Parathyroid adenoma (tissue), 2 donors: ENCODE data around the gene SEMA3A.

ENCODE experiments used
- H2AFZ ChIP-seq: fragments of 300-600 bp; sonication (generic); one replicate; pipeline ENCODE4 v1.7.0; 2017; ENCODE audit warnings: antibody characterized with exemption, mild to moderate bottlenecking
- H3K27ac ChIP-seq: fragments of 300-600 bp; sonication (generic); one replicate; pipeline ENCODE4 v1.7.0; 2017
- H3K27me3 ChIP-seq: fragments of 300-600 bp; sonication (generic); one replicate; pipeline ENCODE4 v1.7.0; 2017; ENCODE audit warnings: low read length; ENCODE audit not compliant: control insufficient read depth, insufficient read depth
- H3K36me3 ChIP-seq: fragments of 300-600 bp; sonication (generic); one replicate; pipeline ENCODE4 v1.7.0; 2017; ENCODE audit warnings: low read length; ENCODE audit not compliant: control insufficient read depth, insufficient read depth
- H3K4me1 ChIP-seq: fragments of 300-600 bp; sonication (generic); one replicate; pipeline ENCODE4 v1.7.0; 2017; ENCODE audit warnings: control low read depth
- H3K4me2 ChIP-seq: fragments of 300-600 bp; sonication (generic); one replicate; pipeline ENCODE4 v1.7.0; 2017; ENCODE audit warnings: low read length
- H3K4me3 ChIP-seq: fragments of 300-600 bp; sonication (generic); one replicate; pipeline ENCODE4 v1.7.0; 2017; ENCODE audit warnings: low read depth, low read length
- H3K79me2 ChIP-seq: fragments of 300-600 bp; sonication (generic); one replicate; pipeline ENCODE4 v1.7.0; 2017; ENCODE audit warnings: control low read depth
- H3K9ac ChIP-seq: fragments of 300-600 bp; sonication (generic); one replicate; pipeline ENCODE4 v1.7.0; 2017; ENCODE audit warnings: mild to moderate bottlenecking
- H3K9me3 ChIP-seq: fragments of 300-600 bp; sonication (generic); one replicate; pipeline ENCODE4 v1.7.0; 2017; ENCODE audit warnings: low read length; ENCODE audit not compliant: control insufficient read depth
- TF ChIP-seq, protein P1 (sequence below): fragments of 300-600 bp; sonication (generic); IDR thresholded peaks from one replicate; pipeline ENCODE4 v1.7.0; 2017; ENCODE audit warnings: antibody characterized with exemption, mild to moderate bottlenecking
- donor health status: primary hyperparathyroidism.

The SEMA3A gene

DNA sequence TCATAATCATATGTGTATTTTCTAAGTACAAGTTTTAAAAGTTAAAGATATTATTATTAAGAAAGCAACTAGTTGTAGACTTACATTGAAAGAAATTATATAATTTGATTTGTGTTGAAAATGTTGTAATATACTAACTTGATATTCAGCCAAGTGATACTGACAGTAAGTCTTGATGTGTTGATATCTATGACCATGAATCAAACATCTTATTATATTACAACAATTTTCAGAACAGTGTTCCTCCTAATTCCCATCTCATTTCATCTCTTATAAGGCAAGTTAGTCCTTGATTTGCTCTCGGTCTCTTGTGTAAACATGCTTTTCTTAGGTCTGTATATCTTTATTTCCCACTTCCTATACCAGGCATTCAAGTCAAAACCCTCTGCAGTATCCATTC lies 276.4 kb downstream of the SEMA3A start:
- TF ChIP-seq, protein P1, sequence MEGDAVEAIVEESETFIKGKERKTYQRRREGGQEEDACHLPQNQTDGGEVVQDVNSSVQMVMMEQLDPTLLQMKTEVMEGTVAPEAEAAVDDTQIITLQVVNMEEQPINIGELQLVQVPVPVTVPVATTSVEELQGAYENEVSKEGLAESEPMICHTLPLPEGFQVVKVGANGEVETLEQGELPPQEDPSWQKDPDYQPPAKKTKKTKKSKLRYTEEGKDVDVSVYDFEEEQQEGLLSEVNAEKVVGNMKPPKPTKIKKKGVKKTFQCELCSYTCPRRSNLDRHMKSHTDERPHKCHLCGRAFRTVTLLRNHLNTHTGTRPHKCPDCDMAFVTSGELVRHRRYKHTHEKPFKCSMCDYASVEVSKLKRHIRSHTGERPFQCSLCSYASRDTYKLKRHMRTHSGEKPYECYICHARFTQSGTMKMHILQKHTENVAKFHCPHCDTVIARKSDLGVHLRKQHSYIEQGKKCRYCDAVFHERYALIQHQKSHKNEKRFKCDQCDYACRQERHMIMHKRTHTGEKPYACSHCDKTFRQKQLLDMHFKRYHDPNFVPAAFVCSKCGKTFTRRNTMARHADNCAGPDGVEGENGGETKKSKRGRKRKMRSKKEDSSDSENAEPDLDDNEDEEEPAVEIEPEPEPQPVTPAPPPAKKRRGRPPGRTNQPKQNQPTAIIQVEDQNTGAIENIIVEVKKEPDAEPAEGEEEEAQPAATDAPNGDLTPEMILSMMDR = no peak

DNA sequence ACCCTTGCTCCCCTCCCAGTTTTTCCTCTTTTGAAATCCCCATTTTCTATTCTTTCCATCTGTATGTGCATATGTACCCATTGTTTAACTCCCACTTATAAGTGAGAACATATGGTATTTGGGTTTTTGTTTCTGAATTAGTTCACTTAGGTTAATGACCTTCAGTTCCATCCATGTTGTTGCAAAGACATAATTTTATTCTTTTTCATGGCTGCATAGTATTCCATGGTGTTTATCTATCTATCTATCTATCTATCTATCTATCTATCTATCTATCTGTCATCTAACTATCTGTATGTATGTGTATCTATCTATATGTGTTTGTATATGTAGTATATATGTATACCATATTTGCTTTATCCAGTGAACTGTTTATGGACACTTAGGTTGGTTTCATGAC lies 281.4 kb downstream of the SEMA3A start:
- no peak overlapping the region for H3K27ac ChIP-seq
- no peaks in the 10 kb centered on the region for H3K9me3 ChIP-seq
- H3K9ac ChIP-seq = no peak overlapping the region
- H3K79me2 ChIP-seq = no peaks in the 10 kb centered on the region
- TF ChIP-seq, protein P1 = no peak
- H3K36me3 ChIP-seq = no peaks in the 10 kb centered on the region
- no peak overlapping the region for H2AFZ ChIP-seq
- H3K27me3 ChIP-seq = no peaks in the 10 kb centered on the region
- H3K4me1 ChIP-seq = no peaks in the 10 kb centered on the region
- H3K4me2 ChIP-seq = no peak overlapping the region
- H3K4me3 ChIP-seq = no peak overlapping the region

More for the DNA sequence above, 276.4 kb downstream of the SEMA3A start:
- Histone ChIP-seq H2AFZ (no peak overlapping the region), H3K27ac (no peak overlapping the region), H3K4me3 (no peak overlapping the region), H3K9ac (no peak overlapping the region), H3K4me1 (no peaks in the 10 kb centered on the region), H3K27me3 (no peaks in the 10 kb centered on the region), H3K36me3 (no peaks in the 10 kb centered on the region), H3K4me2 (no peak overlapping the region), H3K9me3 (no peaks in the 10 kb centered on the region), H3K79me2 (no peaks in the 10 kb centered on the region)

DNA sequence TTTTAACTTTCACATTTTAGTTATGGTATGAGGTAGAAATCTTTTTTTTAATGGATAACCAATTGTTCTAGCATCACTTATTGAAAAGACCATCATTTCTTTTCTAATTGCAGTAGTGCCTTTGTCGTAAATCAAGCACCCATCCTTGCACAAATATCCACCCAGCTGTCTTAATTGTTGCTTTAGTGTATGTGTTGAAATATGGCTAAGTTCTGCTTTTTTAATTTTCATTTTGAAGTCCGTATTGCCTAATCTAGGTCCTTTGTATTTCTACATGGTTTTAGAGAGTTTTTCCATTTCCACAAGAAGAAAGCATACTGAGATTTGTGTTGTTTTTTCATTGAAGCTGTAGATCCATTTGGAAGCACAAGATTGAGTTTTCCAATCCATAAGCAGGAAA lies 286.1 kb downstream of the SEMA3A start:
- H3K4me1 ChIP-seq = no peaks in the 10 kb centered on the region
- no peaks in the 10 kb centered on the region for H3K79me2 ChIP-seq
- TF ChIP-seq, protein P1 = no peak
- H3K9me3 ChIP-seq = no peaks in the 10 kb centered on the region
- no peaks in the 10 kb centered on the region for H3K27me3 ChIP-seq
- H2AFZ ChIP-seq = no peak overlapping the region
- no peak overlapping the region for H3K4me2 ChIP-seq
- H3K27ac ChIP-seq = no peak overlapping the region
- H3K4me3 ChIP-seq = no peak overlapping the region
- no peak overlapping the region for H3K9ac ChIP-seq
- H3K36me3 ChIP-seq = no peaks in the 10 kb centered on the region
